GM12878 (cell line): ENCODE data around the gene PSPC1. TPM values are rescaled to one million over a fixed set of nuclear protein-coding genes. Genes with fewer than 3 reads are reported as not detected.

Source experiments
- ATAC-seq: fragments of 200-7000 bp; cut with Tn5 transposase; 3 replicates; pipeline ENCODE4 v1.9.1; 2020; ENCODE audit warnings: mild to moderate bottlenecking, moderate library complexity
- BruUV-seq: library from RNA; stranded (reverse); fragments of 400-500 nt; replicated peaks from 2 replicates; lab custom pipeline; 2021; lab: Mats Ljungman, UMichigan
- CTCF ChIA-PET: fragments of 300-600 bp; sonication (Branson Sonifier 250); formaldehyde crosslinking; extraction: SDS; loops from one replicate; lab custom pipeline; 2021; ENCODE audit warnings: inconsistent platforms; lab: Yijun Ruan, JAX
- POLR2A ChIA-PET: fragments of 350-600 bp; formaldehyde crosslinking; extraction: SDS; loops from one replicate; lab custom pipeline; 2021; ENCODE audit warnings: inconsistent platforms; lab: Charles Lee
- RAD21 ChIA-PET: fragments of 300-600 bp; sonication (Branson Sonifier 250); formaldehyde crosslinking; loops from one replicate; lab custom pipeline; 2023; ENCODE audit warnings: antibody characterized with exemption; ENCODE audit not compliant: unreplicated experiment; lab: Charles Lee
- SMC1A ChIA-PET: fragments of 300-600 bp; sonication (Branson Sonifier 250); formaldehyde crosslinking; loops from one replicate; lab custom pipeline; 2023; ENCODE audit not compliant: unreplicated experiment, uncharacterized antibody; lab: Charles Lee
- DNase-seq: peaks from one replicate; pipeline ENCODE4 v3.0.0-alpha.2; 2011; ENCODE audit warnings: low read depth, low spot score
- FAIRE-seq: peaks from 3 replicates; lab custom pipeline; 2011; peaks lifted over from hg19 to GRCh38; lab: Jason Lieb, UNC
- H2AFZ ChIP-seq: 2 replicates; pipeline ENCODE4 v1.6.0; 2011; ENCODE audit warnings: low read depth, low read length, control low read depth; ENCODE audit not compliant: control insufficient read depth
- H3K27ac ChIP-seq: 2 replicates; pipeline ENCODE4 v1.5.1; 2011; ENCODE audit warnings: control low read depth; ENCODE audit not compliant: control insufficient read depth, insufficient read depth
- H3K27me3 ChIP-seq, 2 experiments: replicated peaks in 1 of 2; 2 replicates each; pipeline versions ENCODE4 v1.6.0 to v1.6.1; 2011; ENCODE audit warnings: low read length in 1 of 2; ENCODE audit not compliant: control insufficient read depth in 2 of 2, insufficient read depth in 2 of 2
- H3K36me3 ChIP-seq, 2 experiments: 2 replicates each; pipeline ENCODE4 v1.5.1; 2011; ENCODE audit warnings: low read length in 1 of 2; ENCODE audit not compliant: control insufficient read depth in 2 of 2, insufficient read depth in 2 of 2
- H3K4me1 ChIP-seq: 2 replicates; pipeline ENCODE4 v1.6.1; 2011; ENCODE audit warnings: mild to moderate bottlenecking, low read length, moderate library complexity, mixed read lengths; ENCODE audit not compliant: control insufficient read depth, insufficient read depth
- H3K4me2 ChIP-seq: 2 replicates; pipeline ENCODE4 v1.6.0; 2011; ENCODE audit warnings: control low read depth; ENCODE audit not compliant: control insufficient read depth, insufficient read depth
- H3K4me3 ChIP-seq: fragments of 200-600 bp; sonication (generic); 2 replicates; pipeline ENCODE4 v1.5.1; 2016
- H3K79me2 ChIP-seq: 2 replicates; pipeline ENCODE4 v1.6.0; 2011; ENCODE audit warnings: low read length; ENCODE audit not compliant: control insufficient read depth, insufficient read depth
- H3K9ac ChIP-seq: 2 replicates; pipeline ENCODE4 v1.8.0; 2011; ENCODE audit warnings: low read length, control low read depth, mixed read lengths; ENCODE audit not compliant: control insufficient read depth, insufficient read depth
- H3K9me3 ChIP-seq: replicated peaks from 3 replicates; pipeline ENCODE4 v1.5.1; 2011; ENCODE audit warnings: mild to moderate bottlenecking, low read length; ENCODE audit not compliant: control insufficient read depth, insufficient read depth
- H4K20me1 ChIP-seq: 2 replicates; pipeline ENCODE4 v1.6.0; 2011; ENCODE audit not compliant: control insufficient read depth, insufficient read depth
- CBFB ChIP-seq: IDR thresholded peaks from 2 replicates; pipeline ENCODE4 v1.6.1; 2016; ENCODE audit warnings: antibody characterized with exemption, low read depth
- JUND ChIP-seq: IDR thresholded peaks from 2 replicates; pipeline ENCODE4 v1.6.1; 2012; ENCODE audit warnings: low read depth, mild to moderate bottlenecking, low read length, improper control_type of control experiment, moderate library complexity
- PBX3 ChIP-seq: IDR thresholded peaks from 2 replicates; pipeline ENCODE4 v1.6.1; 2011; ENCODE audit warnings: mild to moderate bottlenecking, low read depth, low read length, moderate library complexity; ENCODE audit not compliant: insufficient replicate concordance
- POLR2A ChIP-seq: IDR thresholded peaks from 2 replicates; pipeline ENCODE4 v1.6.1; 2011; ENCODE audit warnings: low read depth, mild to moderate bottlenecking, low read length
- STAT1 ChIP-seq: fragments of 450-650 bp; conservative IDR thresholded peaks from 2 replicates; pipeline ENCODE4 v1.6.1; 2014; ENCODE audit warnings: antibody characterized with exemption, mild to moderate bottlenecking
- WGBS: methylation state at CpG from one replicate; pipeline ENCODE4 v1.1.6; 2016; ENCODE audit warnings: low lambda C conversion rate; ENCODE audit not compliant: insufficient replicate concordance, insufficient coverage; ENCODE audit errors: missing lambda C conversion rate; 5-methylcytosine and 5-hydroxymethylcytosine counted together
- in situ Hi-C: fragments of 300-500 bp; cut with MboI; formaldehyde crosslinking; loops from 9 replicates; pipeline ENCODE4 v1.14.3; 2018; ENCODE audit warnings: mixed read lengths
- intact Hi-C: fragments of 100-400 bp; cut with micrococcal nuclease; formaldehyde crosslinking; loops from one replicate; pipeline ENCODE4 v1.14.2; 2022; ENCODE audit not compliant: unreplicated experiment
- polyA plus RNA-seq, 11 experiments: library from polyadenylated mRNA; depleted of rRNA in 4 of 11; unstranded in 6 of 11; stranded (reverse) in 5 of 11; fragments of >200 nt; fragmentation: Nextera tagmentation in 4 of 11; fragmentation: Illumina TruSeq in 1 of 11; extraction: Ambion mirVana in 4 of 11; extraction: Trizol in 1 of 11; gene quantifications; 1 replicate in 1 of 11; 2 replicates in 10 of 11; pipeline versions ENCODE4 v1.2.1 to v1.2.3, GENCODE V29; 2011 to 2016; ENCODE audit warnings: inconsistent platforms in 2 of 11, missing spikeins in 2 of 11, low read depth in 1 of 11
- total RNA-seq, 4 experiments: library from RNA; depleted of rRNA in 3 of 4; stranded (reverse); fragments of >200 nt in 3 of 4; fragmentation: Illumina TruSeq in 1 of 4; extraction: Trizol in 1 of 4; gene quantifications; 2 replicates each; pipeline versions ENCODE4 v1.2.1 to v1.2.3, GENCODE V29; 2013 to 2021

Gene PSPC1
- total and polyA plus RNA-seq, 10 of the 15 experiments (the other 5 are each of a cell fraction or from before 2014, with no cell fraction given): 17.7 to 76.3 (median 66.8) TPM

GRCh38 chr13:19668778-19669177 is 114.0 kb downstream of the PSPC1 start:
- FAIRE-seq (no peak), DNase-seq (no peak), ATAC-seq (no peak)
- TF ChIP-seq JUND (no peak), POLR2A (no peak)
- Histone ChIP-seq H3K9ac (no peak overlapping the region), H3K79me2 (no peaks in the 10 kb centered on the region), H3K4me1 (no peaks in the 10 kb centered on the region), H3K4me3 (no peak overlapping the region), H3K27ac (no peak overlapping the region), H4K20me1 (no peaks in the 10 kb centered on the region), H2AFZ (no peak overlapping the region), H3K36me3 (peaks cover 10 to 35% of the 10 kb centered on the region in 2 experiments), H3K4me2 (no peak overlapping the region), H3K27me3 (no peaks in the 10 kb centered on the region), H3K9me3 (no peaks in the 10 kb centered on the region)
- no TSS peak for BruUV-seq
- WGBS: 90% methylated on average over 9 of the region's 9 CpGs
- ChIA-PET CTCF (no interaction called here), RAD21 (no interaction called here), POLR2A (no interaction called here), SMC1A (no interaction called here)
- in situ Hi-C loops: no loop called here
- intact Hi-C loops: no loop called here

DNA sequence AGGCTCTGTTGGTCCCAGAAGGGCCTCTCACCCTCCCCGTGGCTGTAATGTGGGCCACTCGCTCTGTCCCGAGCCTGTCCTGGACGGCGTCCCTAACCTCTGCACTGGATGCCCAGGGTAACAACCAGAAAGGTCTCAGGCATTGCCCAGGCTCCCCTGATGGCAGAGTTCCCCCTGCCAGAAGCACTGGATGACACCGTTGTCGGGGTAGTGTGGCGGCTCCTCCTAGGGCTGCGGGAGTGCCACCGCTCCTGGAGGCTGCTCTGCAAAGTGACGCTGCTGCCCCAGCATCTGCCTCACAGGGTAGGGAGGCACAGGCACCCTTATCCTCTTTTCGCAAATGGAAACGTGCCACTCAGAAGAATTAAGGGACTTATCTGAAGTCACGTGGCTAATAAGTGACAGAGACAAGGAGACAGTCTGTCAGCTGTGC is 117.3 kb downstream of the PSPC1 start:
- CTCF ChIA-PET: no interaction called here
- no peak for FAIRE-seq
- POLR2A ChIA-PET: no interaction called here
- no peak overlapping the region for H3K9ac ChIP-seq
- intact Hi-C loops: no loop called here
- SMC1A ChIA-PET: no interaction called here
- BruUV-seq: no TSS peak
- no peaks in the 10 kb centered on the region for H3K4me1 ChIP-seq
- no peak for ATAC-seq
- no peaks in the 10 kb centered on the region for H4K20me1 ChIP-seq
- in situ Hi-C loops: no loop called here
- H2AFZ ChIP-seq: no peak overlapping the region
- RAD21 ChIA-PET: no interaction called here
- no peak for DNase-seq
- H3K4me2 ChIP-seq: no peak overlapping the region
- no peaks in the 10 kb centered on the region for H3K27me3 ChIP-seq
- no peak for TF ChIP-seq PBX3
- TF ChIP-seq STAT1: no peak
- TF ChIP-seq CBFB: no peak
- WGBS: 88% methylated on average over 14 of the region's 14 CpGs
- no peak overlapping the region for H3K27ac ChIP-seq
- no peaks in the 10 kb centered on the region for H3K9me3 ChIP-seq
- peaks cover 11 to 35% of the 10 kb centered on the region in 2 experiments; a peak in 3 of 4 replicates for H3K36me3 ChIP-seq
- H3K4me3 ChIP-seq: no peak overlapping the region
- no peaks in the 10 kb centered on the region for H3K79me2 ChIP-seq
